ENCODE data around the gene ZNF385B. TPM values are rescaled to one million over a fixed set of nuclear protein-coding genes. Genes with fewer than 3 reads are reported as not detected.

Gene ZNF385B
- polyA plus RNA-seq, 1 donor = 7.9 TPM

DNA sequence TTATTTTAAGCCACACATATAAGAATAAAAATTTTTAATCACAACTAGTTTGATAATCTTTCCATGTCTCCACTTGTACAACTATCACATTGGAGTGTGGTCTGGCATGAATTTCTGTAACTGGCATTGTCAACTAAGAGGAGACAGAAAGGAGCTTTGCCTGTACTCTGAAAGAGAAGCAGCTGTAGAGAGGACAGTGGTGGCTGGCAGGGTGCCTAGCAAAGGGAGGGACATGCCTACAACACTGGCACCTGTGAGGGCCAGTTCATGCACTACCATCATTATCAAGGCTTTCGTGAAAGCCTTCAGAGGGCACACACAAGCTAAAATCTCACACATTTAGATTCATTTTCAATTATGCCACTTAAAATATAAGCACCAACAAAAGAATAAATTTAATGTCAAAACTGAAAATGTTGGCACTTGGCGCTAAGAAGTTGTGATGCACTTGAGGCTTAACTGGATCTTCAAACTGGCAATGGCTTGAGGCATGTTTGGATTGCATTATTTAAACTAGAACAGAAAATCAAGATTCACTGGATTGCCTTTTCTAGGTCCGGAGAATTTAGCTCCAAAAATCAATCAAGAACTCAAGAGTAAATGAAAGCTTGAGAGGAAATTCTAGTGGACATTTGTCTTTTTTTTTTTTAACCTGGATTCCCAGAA, 238.6 kb downstream of the ZNF385B start:
- no peak for DNase-seq

DNA sequence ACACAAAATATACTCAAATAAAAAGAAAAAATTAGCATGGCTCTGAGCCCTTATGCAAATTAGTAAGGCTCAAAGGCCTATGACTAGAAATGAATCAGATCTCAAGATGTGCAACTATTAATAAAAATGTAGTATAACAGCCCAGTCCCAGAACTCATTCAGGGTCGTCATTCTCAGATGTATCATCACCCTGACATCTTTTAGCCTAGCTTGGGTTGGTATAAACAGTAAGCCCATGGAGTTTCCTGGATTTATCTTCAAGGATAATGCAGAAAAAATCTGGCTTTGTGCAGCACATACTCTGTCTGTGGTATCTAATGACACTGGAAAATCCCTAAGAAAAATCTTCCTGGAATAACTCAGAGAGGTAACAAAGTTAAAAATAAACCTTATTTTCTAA, 239.3 kb downstream of the ZNF385B start:
- no peak for DNase-seq

DNA sequence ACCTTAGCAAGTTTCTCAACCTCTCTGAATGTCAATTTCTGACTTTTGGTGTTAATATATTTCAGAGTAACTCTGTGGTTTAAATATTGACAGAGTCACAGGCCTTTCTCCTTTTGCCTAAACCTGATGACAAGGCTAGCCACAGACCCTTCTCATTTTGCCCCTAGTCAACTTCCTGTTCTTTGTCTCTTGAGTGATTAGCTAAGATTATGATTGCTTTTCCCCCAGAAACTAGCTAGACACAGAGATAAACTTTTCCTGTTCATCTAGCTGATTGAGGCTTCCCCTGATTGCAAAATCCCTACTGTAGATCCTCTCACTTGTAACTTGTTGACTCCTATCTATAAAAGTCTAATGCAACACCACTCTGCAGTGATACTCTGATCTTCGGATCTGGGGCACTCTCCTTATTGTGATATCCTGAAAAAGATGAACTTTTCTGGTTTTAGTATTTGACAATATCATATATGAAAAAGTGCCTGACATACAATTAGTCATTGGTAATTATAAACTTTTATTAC, 241.4 kb downstream of the ZNF385B start:
- no peak for DNase-seq

DNA sequence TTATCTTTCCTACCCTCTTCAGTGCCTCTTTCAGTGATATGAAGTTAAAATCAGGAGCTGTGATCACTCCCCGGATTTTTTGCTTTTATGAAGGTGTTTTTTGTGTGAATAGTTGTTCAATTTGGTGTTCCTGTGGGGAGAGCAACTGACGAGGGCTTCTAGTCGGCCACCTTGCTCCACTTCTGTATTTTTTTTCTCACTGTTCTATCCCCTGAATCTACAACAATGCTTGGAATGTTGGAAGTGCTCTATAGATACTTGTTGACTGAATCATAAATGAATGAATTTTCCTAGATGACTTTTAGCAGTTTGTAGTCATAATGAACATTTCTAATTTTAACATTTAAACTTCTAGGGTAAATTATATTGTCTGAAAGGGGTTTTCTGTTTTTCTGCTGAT, 247.3 kb downstream of the ZNF385B start:
- DNase-seq = no peak

DNA sequence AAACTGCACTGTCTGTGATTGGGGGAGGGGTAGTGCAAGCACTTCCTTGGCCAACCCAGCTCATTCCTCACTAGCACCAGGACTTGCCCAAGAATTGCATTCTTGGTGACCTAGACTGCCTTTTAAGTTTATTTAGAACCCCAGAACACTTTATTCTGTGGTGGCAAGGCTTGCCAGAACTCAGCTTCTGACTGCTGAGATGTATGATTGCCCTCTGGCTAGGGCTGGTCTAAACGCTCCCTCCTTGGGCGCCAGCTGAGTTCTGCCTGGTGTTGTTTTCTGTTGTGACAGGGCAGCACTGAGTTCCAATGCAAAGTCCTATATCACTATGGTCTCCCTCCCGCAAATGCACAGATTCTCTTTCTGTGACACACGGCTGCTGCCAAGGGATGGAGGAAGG, 247.7 kb downstream of the ZNF385B start:
- DNase-seq = no peak

DNA sequence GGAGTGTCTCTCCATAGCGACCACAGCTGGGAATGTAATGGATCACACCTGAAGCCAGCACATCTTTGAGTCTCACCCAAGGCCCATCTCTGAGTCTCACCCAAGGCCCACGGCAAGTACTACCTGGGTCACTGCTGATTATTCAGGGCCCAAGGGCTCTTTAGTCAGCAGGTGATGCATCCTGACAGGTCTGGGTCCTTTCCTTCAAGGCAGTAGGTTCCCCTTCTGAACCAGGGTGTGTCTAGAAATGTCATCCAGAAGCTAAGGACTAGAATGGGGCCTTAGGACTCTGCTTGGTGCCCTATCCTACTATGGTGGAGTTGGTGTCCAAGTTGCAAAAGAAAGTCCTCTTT, 248.1 kb downstream of the ZNF385B start:
- no peak for DNase-seq

DNA sequence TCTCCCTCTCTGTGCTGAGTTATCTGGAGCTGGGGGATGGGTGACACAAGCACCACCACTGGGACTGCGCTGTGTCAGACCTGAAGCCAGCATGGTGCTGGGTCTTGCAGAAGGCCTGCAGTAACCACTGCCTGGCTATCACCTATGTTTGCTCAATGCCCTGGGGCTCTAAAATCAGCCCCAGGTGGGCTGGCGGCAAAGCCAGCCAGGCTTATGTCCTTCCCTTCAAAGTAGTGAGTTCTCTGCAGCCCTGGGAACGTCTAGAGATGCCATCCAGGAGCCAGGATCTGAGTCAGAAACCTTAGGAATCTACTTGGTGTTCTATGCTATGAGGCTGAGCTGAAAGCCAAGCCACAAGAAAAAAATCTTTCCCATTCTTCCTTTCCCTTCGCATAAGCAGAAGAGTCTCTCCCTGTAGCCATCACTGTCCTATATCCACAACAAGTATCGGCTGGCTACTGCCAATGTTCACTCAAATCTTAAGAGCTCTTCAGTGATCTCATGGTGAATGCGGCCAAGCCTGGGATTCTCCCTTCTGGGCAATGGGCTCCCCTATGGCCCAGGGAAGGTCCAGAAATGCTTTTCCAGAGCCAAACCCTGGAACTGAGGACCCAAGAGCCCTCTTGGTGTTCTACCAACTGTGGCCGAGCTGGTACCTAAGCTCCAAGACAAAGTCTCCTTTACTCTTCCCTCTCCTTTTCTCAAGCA, 248.7 kb downstream of the ZNF385B start:
- DNase-seq = no peak

DNA sequence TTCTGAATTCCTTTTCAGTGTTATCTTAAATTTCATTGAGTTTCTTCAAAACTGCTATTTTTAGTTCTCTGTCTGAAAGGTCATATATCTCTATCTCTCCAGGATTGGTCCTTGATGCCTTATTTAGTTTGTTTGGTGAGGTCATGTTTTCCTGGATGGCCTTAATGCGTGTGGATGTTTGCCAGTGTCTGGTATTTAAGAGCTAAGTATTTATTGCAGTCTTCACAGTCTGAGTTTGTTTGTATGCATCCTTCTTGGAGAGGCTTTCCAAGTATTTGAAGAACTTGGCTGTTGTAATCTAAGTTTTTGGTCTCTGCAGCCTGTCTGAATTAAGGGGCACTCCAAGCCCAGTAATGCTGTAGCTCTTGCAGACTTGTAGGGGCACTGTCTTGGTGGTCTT, 249.3 kb downstream of the ZNF385B start:
- no peak for DNase-seq

DNA sequence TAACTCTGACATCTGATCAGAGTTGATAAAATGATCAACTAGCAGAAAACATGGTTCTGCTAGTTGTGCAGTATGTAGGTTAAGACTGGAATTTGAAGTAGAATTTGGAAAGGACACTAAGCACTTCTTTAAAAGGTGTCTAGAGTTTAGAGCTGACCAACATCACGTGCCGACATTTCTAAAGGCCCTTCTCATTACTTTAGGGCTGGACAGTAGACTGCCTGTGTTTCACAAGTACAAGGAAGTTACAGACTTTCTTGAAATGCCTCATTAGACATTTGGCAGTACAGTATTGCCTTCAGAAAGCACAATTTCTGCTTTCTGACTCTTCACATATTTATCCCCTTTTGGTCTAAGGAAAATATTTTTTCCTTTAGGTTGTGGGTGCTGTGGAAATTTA, 255.3 kb downstream of the ZNF385B start:
- no peak for DNase-seq

DNA sequence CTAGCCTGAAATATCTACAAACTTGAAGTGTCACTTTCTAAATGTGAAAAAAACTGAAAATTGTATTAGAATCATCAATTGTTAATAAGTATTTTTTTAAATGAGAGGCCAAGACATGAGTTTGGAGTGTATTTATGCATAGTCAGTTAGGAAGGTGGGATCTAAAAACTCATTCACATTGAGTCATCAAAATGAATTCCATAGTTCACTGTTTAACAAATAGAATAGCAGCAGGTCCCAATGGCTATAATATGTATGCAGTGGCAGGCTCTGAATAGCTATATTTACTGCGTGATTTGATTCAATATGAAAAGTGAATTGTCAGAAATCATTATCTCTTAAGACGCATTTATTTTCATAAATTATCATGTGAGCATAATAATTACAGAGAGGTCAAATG, 256.1 kb downstream of the ZNF385B start:
- no peak for DNase-seq

DNA sequence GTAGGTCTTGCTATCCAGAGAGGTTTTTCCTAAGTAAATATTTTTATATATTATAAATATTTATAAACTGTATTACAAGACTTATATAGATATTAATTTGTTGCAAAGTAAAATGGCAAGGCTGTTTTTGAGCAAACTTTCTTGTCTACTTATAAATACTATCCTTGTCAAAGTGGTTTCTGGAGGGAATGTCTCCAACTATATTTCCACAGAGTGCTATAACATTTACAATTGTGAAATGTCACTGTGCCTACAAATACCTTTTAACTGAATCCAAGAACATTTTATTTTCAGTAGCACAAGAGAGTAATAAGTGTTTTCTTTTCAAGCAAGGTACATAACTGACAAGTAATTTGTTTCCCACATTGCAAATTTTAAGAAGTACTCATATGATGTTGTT, 256.8 kb downstream of the ZNF385B start:
- DNase-seq = no peak

DNA sequence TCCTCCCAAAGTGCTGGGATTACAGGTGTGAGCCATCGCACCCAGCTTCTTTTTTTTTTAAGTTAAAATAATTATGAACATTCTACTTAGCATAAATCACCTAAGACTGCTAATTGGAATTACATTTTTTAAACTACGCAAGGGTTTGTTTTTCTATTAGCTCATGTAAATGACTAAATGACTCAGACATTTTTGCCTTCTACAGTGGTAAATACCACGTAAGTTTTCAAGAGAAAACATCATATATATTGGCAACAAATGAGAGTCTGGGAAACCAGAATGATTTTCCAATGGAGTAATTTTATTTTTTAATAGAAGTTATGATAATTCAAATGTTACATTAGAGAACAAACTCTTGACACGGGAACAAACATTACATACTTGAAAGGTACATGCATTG, 259.0 kb downstream of the ZNF385B start:
- DNase-seq = no peak

DNA sequence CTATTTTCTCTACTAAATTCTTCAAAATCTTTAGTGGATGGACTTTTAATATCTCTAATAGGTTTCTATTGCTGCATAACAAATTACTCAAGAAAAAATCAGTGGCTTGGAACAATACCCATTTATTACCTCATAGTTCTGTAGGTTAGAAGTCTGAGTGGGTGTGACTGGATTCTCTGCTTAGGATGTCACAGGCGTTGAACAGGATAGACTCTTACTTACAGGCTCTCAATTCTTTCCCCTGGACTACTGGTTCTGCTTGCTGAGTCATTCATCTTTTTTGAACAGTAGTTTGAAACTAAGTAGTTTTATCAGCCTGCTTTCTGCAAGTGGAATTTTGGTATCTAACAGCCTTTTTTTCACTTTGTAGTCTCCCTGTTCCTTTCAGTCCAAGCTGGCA, 265.4 kb downstream of the ZNF385B start:
- DNase-seq = no peak

DNA sequence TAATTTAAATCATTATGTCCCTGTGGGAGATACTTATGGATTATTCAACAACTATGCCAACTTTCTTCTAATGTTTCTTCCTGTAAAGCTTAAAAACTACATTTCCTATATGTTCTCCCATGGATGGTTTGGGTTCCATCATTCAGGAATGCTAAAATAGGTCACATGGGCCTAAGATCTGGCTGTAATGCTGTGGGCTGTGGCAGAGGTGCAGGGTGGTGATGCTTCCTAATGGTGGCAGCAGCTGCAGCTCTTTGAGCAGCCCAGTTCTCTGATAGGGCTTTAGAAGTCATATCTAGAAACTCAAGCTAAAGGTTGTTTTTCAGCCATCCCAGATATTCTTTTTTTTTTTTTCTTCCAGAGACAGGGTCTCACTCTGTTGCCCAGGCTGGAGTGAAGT, 266.1 kb downstream of the ZNF385B start:
- no peak for DNase-seq

DNA sequence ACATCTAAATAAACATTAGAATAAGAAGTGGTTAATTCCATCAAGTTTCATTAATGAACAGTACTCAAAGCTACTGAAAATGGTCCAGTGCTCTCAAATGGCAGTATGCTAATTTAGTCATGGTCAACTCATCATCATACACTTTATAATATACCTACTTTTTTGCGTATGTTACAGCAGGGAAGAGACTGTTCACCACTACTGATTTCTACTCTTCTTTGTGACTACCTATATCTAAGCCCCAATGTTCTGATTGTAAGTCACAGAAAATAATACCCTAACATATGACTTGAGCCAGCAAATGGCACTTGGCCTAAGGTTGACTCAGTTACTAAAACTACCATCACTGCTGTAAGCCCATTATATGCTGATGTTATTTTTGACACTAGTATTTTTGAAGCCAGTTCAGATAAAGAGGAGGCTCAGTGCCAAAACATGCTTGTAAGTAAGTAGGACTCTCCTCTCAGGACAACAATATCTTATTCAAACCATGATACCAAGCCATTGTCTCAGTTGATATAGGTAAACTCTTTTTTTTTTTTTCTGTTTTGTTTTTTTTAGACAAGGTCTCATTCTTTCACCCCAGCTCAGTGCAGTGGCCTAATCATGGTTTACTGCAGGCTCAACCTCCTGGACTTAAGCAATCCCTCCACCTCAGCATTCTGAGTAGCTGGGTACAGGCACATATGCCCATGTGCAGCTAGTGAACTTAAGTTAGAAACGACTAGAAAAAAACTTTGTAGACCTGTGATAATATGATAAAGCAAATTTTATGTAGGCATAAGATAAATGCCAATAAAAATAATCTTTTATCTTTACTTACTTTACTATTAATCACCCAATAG, 266.9 kb downstream of the ZNF385B start:
- no peak for DNase-seq

DNA sequence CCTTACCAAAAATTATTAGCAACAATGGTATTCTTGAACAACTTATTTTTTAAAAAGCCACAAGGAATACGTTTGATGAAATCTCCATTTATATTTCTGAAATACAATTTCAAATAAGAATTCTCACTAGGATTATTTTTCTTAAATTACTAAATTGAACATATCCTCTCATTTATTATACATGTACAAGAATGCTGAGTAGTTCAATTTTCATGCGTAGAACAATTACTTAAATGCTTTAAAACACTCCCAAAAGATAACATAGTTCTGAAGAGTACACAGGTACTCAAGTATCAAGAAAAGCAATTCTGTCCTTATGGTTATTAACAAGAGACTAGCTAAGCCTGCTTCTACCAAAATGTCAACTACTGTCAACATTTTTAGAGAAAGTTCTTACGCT, 268.1 kb downstream of the ZNF385B start:
- no peak for DNase-seq

DNA sequence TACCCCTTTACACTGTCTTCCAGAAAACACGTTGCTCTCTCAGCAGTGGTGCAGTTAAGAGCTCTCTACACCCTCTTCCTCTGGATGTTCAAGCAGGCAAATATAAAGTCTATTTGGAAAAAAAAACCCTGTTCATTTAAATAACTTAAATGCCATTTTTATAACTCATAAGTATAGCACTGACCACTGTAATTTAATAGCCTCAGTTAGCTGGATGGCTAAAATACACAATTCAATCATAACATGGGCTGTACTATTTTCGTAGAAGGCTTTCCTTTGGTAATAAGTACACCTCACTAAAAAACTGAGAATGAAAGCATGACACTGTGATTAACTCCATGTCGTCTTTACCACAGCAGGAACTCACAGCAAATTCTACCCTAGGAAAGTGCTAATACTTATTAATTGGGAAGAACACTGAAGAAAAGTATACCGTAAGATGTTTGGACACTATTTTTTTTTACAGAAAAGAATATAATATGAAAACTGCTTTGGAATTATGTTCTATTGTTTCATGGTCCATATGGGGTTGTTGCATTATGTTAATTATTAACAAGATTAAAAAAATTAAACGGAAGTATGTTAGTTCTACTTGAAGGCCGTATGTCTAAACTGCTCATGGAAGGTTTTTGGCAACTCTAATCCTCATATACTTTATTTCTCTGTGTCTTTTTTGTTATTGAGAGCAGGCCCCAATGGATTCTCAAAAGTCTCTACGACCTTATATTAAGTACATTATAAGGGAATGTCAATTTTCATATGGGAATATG, 269.1 kb downstream of the ZNF385B start:
- no peak for DNase-seq

DNA sequence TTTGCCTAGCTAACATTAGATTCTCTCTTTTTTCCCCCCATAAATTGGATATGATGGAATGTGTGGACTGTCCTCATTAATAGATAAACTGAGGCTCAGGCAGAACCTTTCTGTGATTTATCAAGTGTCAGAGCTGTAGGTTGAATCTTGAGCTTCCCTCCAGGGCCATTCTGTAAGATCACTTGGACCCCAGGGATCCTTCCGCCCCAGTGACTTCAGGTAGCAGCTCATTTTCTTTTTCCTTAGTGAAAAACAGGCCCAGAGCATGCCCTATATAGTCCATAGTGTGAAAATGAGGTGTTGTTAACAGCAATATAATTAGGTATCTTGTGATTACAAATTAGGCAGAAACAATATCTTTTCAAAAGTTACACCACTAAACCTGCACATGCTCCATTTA, 269.7 kb downstream of the ZNF385B start:
- no peak for DNase-seq

DNA sequence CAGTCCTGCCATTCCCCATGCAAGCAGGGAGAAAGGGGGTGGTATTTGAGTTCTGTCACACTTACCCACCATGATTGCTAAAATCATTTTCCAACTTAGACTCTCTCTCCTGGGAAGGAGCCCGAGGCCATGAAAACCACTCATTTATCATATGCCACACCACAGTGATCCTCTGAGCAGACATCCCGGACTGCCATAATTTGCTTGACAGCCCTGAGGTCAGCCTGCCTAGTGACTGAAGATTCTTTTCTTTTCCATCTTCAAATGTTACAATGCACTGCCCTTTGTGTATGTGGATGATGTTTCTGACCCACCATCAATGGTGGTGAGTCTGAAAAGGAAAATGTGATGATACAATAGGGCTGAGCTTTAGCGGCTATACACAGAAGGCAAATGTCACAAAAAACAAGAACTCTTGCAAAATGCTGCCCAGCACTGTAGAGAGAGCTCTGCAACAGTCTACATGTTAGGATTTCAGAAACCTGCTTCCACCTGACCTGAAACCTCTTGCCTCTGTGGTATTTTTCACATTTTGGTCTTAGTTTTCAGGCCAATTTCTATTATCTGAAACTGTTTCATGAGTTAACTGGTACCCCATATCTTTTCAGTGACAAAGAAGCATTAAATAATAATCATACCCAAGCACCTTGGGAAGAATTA, 272.8 kb downstream of the ZNF385B start:
- DNase-seq = no peak

DNA sequence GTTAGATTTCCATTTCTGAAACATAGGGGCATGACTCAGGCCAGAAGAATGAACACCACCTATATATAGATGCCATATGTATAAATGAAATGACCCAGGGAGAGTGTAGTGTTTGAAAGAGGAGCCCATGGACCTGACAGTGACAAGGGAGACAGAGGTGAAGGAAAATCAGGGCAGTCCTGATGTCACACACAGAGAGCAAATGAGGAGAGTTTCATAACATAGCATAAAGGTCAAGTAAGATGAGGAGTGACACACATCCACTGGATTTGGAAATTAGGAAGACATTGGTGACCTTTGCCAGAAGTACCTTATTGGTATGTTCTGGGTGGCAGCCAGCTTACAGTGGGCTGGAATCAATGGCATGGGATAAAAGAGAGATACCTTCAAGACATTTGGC, 276.7 kb downstream of the ZNF385B start:
- no peak for DNase-seq

DNA sequence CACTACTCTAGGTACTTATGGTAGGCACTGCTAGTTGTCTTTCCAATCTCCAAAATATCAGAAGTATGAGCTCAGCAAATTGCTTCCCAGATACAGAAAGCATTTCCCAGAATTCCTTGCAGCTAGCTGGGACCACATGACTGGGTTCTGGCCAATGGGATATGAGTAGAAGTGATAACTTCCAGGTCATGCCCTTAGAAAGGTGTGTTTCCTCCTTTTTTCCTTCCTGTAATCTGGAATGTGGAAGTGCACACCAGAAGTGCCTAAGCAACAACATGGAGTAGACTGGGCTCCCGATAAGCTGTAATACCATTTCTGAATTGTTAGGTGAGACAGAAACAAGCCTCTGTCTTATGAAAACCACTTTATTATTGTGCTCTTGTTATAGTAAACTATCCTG, 279.8 kb downstream of the ZNF385B start:
- DNase-seq = no peak

Data from hindlimb muscle (tissue), 1 donor.